ENCODE measurements around the gene PRKACB. TPM values are rescaled to one million over a fixed set of nuclear protein-coding genes. Genes with fewer than 3 reads are reported as not detected.
"Not testable (repeated sequence)": the region's sequence is repeated elsewhere in the genome, so short reads cannot be mapped to it uniquely, and the experiment has no call there.

PRKACB gene
- total RNA-seq, 1 experiment from 2014 or later = 6.1 TPM

DNA sequence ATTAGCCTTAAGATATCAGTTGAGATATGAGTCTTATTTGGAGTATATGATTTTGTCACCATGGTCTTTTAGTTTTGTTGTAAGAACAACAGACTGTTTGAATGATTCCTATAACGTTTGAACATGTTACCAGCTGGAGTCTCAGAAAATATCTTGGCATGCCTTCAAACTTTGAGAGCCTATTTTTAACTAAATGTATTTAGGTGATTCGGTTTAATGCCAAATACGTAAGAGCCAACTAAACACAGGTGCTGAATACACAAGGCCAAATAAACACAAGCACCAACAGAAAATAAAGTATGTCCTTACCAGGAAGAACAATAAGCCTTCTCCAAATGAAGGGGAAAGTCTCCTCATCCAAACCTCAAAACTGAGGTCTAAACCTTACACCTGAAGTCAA is 48.6 kb downstream of the PRKACB start:
- DNase-seq (ENCODE audit: low read depth) = no peak
- in situ Hi-C loops (cut with HindIII; ENCODE audit: low pct_unique_long_range_greater_than_20kb, low sequenced_read_pairs) = no loop called here

DNA sequence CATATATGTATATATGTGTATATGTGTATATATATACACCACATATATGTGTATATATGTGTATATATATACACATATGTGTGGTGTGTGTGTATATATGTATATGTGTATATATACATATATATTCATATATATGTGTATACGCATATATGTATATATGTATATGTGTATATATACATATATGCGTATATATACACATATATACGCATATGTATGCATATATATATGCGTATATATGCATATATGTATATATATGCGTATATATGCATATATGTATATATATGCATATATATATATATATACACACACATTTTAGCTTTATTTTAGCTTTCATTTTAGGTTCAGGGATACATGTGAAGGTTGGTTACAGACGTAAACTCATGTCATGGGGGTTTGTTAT is 54.8 kb downstream of the PRKACB start:
- DNase-seq (ENCODE audit: low read depth) = no peak
- in situ Hi-C loops (cut with HindIII; ENCODE audit: low pct_unique_long_range_greater_than_20kb, low sequenced_read_pairs) = no loop called here

DNA sequence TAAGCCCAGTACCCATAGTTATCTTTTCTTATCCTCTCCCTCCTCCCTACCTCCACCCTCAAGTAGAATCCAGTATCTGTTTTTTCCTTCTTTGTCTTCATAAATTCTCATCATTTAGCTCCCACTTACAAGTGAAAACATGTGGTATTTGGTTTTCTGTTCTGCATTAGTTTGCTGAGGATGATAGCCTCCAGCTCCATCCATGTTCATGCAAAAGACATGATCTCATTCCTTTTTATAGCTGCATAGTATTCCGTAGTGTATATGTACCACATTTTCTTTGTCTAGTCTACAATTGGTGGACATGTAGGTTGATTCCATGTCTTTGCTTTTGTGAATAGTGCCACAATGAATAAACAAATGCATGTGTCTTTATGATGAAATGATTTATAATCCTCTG is 55.2 kb downstream of the PRKACB start:
- no peak for DNase-seq (ENCODE audit: low read depth)
- in situ Hi-C loops (cut with HindIII; ENCODE audit: low pct_unique_long_range_greater_than_20kb, low sequenced_read_pairs) = no loop called here

DNA sequence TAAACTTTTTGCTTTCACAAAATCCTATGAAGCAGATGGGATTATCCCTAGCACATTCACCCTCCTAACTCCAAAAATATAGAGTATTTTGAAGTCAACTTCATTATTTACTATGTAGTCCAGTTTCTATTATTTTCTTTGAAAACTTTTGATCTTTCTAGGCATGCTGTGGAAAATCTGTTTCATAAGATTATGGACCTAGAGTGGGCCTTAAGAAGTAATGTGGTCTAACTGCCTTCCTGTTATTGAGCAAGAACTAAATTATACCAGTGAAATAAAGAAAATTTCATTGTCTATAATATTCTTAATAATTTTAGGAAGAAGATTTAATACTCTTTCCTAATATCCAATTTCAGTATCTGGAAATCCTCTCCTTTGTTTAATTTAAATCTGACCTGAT is 58.1 kb downstream of the PRKACB start:
- in situ Hi-C loops (cut with HindIII; ENCODE audit: low pct_unique_long_range_greater_than_20kb, low sequenced_read_pairs) = no loop called here

DNA sequence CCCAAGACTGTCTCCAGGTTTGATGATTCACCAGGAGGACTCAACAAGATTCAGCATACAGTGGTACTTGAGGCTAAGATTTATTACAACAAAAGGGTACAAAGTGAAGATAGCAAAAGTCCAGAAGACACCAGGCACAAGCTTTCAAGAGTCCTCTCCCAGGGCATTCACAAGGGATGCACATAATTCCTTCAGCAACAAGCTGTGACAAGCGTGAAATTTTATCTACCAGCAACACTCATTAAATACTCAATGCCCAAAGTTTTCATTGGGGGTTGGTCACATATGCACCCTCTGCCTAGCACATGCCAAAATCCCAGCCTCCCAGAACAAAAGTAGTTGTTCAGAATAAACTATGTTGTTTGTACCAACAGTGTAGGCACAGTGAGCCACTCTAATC is 62.3 kb downstream of the PRKACB start:
- DNase-seq (ENCODE audit: low read depth) = no peak
- in situ Hi-C loops (cut with HindIII; ENCODE audit: low pct_unique_long_range_greater_than_20kb, low sequenced_read_pairs) = no loop called here

More for the DNA sequence above, 58.1 kb downstream of the PRKACB start:
- DNase-seq (ENCODE audit: low read depth) = no peak

DNA sequence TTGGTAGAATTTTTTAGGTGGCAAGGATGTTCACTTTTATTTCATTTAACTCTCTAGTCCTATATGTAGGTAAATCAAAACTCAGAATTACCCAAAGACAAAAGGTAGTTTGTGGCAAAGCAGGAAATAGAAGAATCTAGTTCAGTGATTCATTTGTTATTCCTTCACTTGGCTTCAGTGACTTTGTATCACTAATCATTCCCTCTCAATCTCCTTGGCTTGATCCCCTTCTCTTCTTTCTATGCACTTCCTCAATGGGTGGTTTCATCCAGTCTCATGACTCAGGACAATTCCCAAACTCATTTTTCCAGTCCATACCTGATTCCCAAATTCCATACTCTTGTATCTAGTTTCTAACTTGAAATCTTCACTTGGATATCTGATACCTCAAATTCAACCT is 64.9 kb downstream of the PRKACB start:
- peak; percentile 38 for DNase-seq (ENCODE audit: low read depth)
- in situ Hi-C loops (cut with HindIII; ENCODE audit: low pct_unique_long_range_greater_than_20kb, low sequenced_read_pairs) = no loop called here

DNA sequence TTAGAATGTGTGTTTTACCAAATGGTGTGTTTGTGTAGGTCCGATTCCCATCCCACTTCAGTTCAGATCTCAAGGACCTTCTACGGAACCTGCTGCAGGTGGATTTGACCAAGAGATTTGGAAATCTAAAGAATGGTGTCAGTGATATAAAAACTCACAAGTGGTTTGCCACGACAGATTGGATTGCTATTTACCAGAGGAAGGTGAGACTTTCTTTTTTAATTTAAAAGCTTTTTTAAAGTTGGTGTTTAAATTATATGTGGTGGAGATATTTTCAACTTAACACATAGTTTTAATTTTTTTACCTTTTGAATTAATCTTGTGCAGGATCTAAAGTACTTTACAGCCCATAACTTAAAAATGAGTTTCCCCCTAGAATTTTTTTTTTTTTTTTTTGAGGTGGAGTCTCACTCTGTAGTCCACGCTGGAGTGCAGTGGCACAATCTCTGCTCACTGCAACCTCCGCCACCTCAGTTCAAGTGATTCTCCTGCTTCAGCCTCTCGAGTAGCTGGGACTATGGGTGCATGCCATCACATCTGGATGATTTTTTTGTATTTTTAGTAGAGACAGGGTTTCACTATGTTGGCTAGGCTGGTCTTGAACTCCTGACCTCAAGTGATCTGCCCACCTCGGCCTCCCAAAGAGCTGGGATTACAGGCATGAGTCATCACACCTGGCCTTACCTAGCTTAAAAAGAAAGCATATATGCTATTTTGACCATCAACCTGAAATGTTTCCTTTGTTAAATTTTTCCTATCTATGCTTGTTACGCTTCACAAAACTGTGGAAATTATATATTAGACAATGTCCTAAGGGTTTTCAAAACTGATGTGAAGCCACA is 70.3 kb downstream of the PRKACB start:
- in situ Hi-C loops (cut with HindIII; ENCODE audit: low pct_unique_long_range_greater_than_20kb, low sequenced_read_pairs) = no loop called here
- DNase-seq (ENCODE audit: low read depth) = no peak

DNA sequence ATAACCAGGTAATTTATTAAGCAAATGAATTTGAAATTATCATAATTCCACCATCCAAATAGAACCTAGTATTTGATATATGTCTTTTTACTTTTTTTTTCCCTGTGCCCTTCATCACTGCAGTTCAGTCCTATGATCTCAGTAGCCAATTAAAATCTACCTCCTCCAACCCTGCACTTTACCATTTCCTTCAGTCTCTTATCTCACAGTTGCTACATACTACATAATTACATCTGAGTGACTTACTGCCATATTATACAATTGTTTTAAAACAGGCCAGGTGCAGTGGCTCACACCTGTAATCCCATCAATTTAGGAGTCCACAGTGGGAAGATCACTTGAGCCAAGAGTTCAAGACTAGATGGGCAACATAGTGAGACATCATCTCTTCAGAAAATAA is 73.2 kb downstream of the PRKACB start:
- no peak for DNase-seq (ENCODE audit: low read depth)
- in situ Hi-C loops (cut with HindIII; ENCODE audit: low pct_unique_long_range_greater_than_20kb, low sequenced_read_pairs) = no loop called here

DNA sequence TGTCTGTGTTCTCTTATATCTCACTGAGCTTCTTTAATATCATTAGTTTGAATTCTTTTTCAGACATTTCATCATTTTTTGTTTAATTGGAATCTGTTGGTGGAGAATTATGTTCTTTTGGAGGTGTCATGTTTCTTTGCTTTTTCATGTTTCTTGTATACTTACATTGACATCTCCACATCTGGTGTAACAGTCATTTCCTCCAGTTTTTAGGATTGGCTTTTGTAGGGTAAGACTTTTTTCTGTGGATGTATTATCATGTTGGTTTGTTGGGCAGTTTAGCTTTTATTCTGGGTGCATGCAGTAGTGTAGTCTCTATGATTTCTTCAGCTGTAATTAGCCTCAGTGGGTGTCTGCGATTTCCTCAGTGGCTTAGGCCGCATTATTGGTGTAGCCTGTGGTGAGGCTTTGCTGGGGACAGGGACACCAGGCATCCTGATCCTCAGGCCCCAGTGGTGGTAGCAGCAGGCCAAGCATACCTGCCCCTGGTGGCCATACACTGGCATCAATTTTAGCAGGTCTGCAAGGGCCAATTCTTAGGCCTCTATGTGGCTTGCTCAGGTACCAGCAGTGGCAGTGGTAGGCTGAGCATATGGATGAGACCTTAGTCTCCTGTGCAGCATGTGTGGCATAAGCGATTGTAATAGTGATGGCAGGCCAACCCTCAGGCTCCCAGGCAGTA is 79.8 kb downstream of the PRKACB start:
- in situ Hi-C loops (cut with HindIII; ENCODE audit: low pct_unique_long_range_greater_than_20kb, low sequenced_read_pairs) = no loop called here
- no peak for DNase-seq (ENCODE audit: low read depth)

DNA sequence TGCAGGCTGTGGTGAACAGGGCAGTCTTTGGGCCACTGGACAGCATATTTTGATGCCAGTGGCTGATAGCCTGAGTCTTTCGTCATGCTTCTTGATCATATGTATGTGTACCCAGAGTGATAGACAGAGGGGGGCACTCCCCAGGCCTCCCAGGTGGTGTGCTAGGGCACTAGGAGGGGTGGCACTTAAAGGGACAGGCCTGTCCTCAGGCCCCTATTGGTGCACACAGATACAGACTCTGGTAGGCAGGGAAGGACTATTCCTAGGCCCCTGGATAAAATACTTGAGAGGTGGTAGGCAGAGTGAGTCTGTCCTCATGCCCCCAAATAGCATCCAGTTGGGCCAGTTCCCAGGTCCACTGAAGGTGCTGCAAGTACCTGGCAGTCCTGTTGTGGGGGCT is 80.8 kb downstream of the PRKACB start:
- in situ Hi-C loops (cut with HindIII; ENCODE audit: low pct_unique_long_range_greater_than_20kb, low sequenced_read_pairs) = no loop called here
- DNase-seq (ENCODE audit: low read depth) = no peak

DNA sequence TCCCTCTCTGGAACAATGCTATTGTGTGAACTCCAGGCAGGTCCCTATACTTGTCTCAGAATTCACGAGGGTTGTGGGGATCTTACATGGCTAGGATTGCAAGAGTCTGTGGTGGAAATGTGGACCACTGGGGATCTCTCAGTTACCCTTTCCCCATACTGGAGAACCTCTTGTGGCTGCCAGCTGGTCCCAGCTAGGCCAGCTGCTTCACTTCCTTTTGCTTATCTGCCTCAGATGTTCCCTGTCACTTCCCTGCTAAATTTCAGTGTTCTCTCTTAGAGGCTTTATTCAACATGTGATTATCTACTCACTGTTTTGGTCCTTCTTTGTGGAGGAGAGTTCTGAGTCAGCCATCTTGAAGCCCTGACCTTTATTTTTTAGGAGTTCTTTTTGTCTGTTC is 81.6 kb downstream of the PRKACB start:
- in situ Hi-C loops (cut with HindIII; ENCODE audit: low pct_unique_long_range_greater_than_20kb, low sequenced_read_pairs) = no loop called here

DNA sequence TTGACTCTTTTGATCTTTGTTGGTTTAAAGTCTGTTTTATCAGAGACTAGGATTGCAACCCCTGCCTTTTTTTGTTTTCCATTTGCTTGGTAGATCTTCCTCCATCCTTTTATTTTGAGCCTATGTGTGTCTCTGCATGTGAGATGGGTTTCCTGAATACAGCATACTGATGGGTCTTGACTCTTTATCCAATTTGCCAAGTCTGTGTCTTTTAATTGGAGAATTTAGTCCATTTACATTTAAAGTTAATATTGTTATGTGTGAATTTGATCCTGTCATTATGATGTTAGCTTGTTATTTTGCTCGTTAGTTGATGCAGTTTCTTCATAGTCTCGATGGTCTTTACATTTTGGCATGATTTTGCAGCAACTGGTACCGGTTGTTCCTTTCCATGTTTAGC is 88.6 kb downstream of the PRKACB start:
- in situ Hi-C loops (cut with HindIII; ENCODE audit: low pct_unique_long_range_greater_than_20kb, low sequenced_read_pairs) = not testable (repeated sequence)

More for the DNA sequence above, 81.6 kb downstream of the PRKACB start:
- no peak for DNase-seq (ENCODE audit: low read depth)

DNA sequence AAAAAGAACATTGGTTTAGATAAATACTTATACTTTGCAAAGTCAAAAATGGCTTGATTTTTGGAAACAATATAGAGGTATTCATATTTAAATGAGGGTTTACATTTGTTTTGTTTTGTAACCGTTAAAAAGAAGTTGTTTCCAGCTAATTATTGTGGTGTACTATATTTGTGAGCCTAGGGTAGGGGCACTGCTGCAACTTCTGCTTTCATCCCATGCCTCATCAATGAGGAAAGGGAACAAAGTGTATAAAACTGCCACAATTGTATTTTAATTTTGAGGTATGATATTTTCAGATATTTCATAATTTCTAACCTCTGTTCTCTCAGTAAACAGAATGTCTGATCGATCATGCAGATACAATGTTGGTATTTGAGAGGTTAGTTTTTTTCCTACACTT is 92.2 kb downstream of the PRKACB start:
- no peak for DNase-seq (ENCODE audit: low read depth)
- in situ Hi-C loops (cut with HindIII; ENCODE audit: low pct_unique_long_range_greater_than_20kb, low sequenced_read_pairs) = no loop called here

More for the DNA sequence above, 88.6 kb downstream of the PRKACB start:
- not testable (repeated sequence) for DNase-seq (ENCODE audit: low read depth)

DNA sequence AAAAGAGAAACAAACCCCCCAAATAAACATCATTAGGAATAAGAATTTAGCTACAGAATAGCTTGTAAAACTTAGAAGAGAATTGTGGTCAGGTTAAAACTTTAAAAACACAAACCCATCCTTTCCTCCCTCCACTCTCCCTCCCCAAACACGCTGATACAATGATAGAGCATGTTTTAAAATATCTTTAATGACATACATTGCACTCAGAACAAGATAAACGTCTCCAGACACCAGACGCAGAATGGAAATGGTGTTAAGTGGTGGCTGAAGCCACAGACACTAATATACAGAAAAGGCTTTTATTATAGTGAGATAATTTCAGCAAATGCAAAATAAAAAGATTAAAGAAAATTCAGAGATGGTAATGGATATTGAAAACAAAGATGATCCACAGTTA is 98.6 kb downstream of the PRKACB start:
- DNase-seq (ENCODE audit: low read depth) = no peak
- in situ Hi-C loops (cut with HindIII; ENCODE audit: low pct_unique_long_range_greater_than_20kb, low sequenced_read_pairs) = no loop called here

DNA sequence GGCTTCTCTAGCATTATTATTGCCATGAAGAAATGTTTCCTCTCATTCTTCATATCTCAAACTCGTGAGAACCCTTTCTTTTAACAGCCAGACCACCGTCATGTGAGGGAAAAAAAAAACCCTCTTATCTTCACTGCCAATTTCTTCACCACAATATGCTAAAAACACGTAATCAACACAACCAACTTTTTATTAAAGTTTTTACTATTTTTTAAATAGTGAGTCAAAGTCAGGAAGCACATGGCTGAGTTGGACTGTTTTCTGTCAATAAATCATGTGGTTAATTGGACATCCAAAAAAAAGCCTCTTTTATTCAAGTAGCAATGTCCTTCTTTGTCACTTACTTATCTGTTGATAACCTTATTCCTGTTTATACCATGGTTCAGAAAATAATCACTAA is 101.5 kb downstream of the PRKACB start:
- in situ Hi-C loops (cut with HindIII; ENCODE audit: low pct_unique_long_range_greater_than_20kb, low sequenced_read_pairs) = no loop called here
- DNase-seq (ENCODE audit: low read depth) = no peak

DNA sequence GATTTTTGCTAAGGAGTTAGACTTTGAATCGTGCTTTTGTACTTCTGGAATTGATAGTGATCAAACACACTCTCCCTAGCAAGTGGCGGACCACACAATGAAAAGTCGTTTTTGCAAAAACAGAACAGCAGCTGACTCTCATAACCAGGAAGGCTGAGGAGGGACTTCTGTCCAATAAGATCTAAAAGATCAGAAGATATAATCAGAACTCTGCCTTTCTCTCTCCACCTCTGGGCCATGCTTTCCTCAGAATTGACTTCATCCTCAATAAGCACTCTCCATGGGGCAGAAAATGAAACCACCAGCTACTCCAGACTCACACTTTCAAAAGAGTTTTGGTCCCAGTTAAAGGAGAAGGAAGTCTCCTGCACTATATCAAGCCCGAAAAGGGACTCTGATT is 102.1 kb downstream of the PRKACB start:
- no peak for DNase-seq (ENCODE audit: low read depth)

DNA sequence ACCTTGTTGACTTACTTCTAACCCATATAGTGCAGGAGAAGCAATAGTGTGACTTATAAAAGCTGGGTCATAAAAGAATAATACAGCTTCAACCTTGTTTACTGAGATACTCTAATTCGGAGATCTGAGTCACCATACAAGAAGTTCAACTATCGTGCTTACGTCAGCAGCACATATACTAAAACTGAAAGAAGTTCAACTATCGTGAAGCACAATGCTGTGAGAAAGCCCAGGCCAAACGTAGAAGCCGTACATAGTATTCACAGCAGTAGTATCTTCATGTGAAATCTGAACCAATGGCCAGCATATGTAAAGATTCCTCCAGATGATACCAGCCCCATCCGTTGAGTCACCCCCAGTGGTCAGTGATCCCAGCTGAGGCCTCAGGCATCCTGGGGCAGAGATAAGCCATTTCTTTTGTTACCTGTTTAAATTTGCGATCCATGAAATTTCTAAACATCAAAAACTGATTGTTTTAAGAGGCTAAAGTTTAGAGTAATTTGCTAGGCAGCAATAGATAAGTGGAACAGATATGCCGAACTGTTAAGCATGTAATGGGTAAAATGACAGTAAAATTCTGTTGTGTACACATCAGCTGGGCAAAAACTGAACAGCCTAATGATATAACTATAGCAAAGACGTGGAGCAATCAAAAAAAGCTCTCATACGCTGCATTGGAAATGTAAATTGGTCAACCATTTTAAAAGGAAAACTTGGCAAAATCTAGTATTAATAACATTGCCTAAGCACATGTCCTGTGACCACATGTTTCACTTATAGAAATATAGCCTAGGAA is 103.6 kb downstream of the PRKACB start:
- DNase-seq (ENCODE audit: low read depth) = peak; percentile 74
- in situ Hi-C loops (cut with HindIII; ENCODE audit: low pct_unique_long_range_greater_than_20kb, low sequenced_read_pairs) = no loop called here

More for the DNA sequence above, 102.1 kb downstream of the PRKACB start:
- in situ Hi-C loops (cut with HindIII; ENCODE audit: low pct_unique_long_range_greater_than_20kb, low sequenced_read_pairs) = no loop called here

DNA sequence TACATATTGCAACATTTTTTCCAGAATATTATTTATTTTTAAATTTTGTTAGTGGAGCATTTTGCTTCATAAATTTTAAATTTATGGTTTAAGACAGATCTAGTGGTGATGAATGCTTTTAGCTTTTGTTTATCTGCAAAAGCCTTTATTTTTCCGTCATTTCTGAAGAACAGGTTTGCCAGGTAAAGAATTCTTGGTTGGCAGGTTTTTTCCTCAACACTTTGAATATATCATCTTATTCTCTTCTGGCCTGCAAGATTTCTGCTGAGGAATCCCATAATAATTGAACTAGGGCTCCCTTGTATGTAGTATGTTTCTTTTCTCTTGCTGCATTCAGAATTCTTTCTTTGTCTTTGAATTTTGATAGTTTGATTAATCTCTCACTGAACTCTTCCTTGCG is 106.6 kb downstream of the PRKACB start:
- DNase-seq (ENCODE audit: low read depth) = no peak
- in situ Hi-C loops (cut with HindIII; ENCODE audit: low pct_unique_long_range_greater_than_20kb, low sequenced_read_pairs) = no loop called here

DNA sequence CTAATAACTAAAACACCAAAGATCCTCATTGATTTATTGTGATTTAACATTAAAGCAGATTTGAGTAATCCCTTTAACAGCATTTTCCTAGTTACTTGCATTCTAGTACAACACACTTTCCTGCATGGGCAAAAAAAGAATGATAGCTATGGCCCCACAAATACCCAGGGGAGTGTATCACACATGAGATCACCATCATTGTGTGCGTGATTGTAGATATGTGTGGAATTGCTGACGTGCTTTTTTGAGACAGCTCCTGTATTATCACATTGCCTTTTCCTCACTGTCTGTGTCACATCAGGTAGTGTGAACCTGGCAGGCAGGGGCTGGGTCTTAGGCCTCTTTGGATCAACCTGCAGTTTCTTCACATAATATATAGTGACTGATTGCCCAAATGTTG is 109.0 kb downstream of the PRKACB start:
- in situ Hi-C loops (cut with HindIII; ENCODE audit: low pct_unique_long_range_greater_than_20kb, low sequenced_read_pairs) = no loop called here
- DNase-seq (ENCODE audit: low read depth) = no peak

Data from Caki2 (cell line).